Activated CD4-positive, alpha-beta memory T cell treated with anti-CD3 and anti-CD28 coated beads, Interleukin-2, amount 10 ng/mL, durations not matched to agents 7 days and 5 days (primary cell): ENCODE results near the gene CENPP. TPM values are rescaled to one million over a fixed set of nuclear protein-coding genes. Genes with fewer than 3 reads are reported as not detected.

ENCODE experiments used
- CTCF ChIA-PET: fragments of 350-600 bp; sonication (Branson Sonifier 250); formaldehyde crosslinking; loops from one replicate; lab custom pipeline; 2021; ENCODE audit warnings: antibody characterized with exemption, inconsistent platforms; lab: Charles Lee
- POLR2A ChIA-PET: fragments of 350-600 bp; sonication (Branson Sonifier 250); formaldehyde crosslinking; loops from one replicate; lab custom pipeline; 2021; ENCODE audit warnings: antibody characterized with exemption; lab: Charles Lee
- DNase-seq: peaks from one replicate; pipeline ENCODE4 v3.0.0-alpha.2; 2020
- H3K27ac Mint-ChIP-seq: one replicate; pipeline ENCODE4 v1.8.0; 2021; ENCODE audit warnings: mild to moderate bottlenecking, mixed read lengths
- H3K27me3 Mint-ChIP-seq: one replicate; pipeline ENCODE4 v1.8.0; 2021; ENCODE audit warnings: mixed read lengths
- H3K36me3 Mint-ChIP-seq: one replicate; pipeline ENCODE4 v1.8.0; 2021; ENCODE audit warnings: low read depth, mixed read lengths
- H3K4me1 Mint-ChIP-seq: one replicate; pipeline ENCODE4 v1.8.0; 2021; ENCODE audit warnings: mixed read lengths
- H3K4me3 Mint-ChIP-seq: one replicate; pipeline ENCODE4 v1.8.0; 2021; ENCODE audit warnings: mild to moderate bottlenecking, mixed read lengths
- H3K9me3 Mint-ChIP-seq: one replicate; pipeline ENCODE4 v1.8.0; 2021; ENCODE audit warnings: mixed read lengths
- total RNA-seq, 2 experiments: library from RNA; stranded (reverse); gene quantifications; one replicate each; pipeline ENCODE4 v1.2.3, GENCODE V29; 2021

Gene CENPP
- total RNA-seq, 2 experiments from 2014 or later: 18.8 to 22.0 TPM

- ChIA-PET CTCF (no interaction called here), POLR2A (no interaction called here)
- H3K4me1 Mint-ChIP-seq: peaks cover 12% of the 10 kb centered on the region
- H3K36me3 Mint-ChIP-seq: peaks cover 73% of the 10 kb centered on the region
- H3K4me3 Mint-ChIP-seq: no peak overlapping the region
- H3K27ac Mint-ChIP-seq: no peak overlapping the region
- DNase-seq: no peak
- no peaks in the 10 kb centered on the region for H3K9me3 Mint-ChIP-seq
- no peaks in the 10 kb centered on the region for H3K27me3 Mint-ChIP-seq
Observed at GRCh38 chr9:92642564-92642963, 316.8 kb downstream of the CENPP start.

GRCh38 chr9:92644278-92644677 lies 318.5 kb downstream of the CENPP start:
- ChIA-PET CTCF (no interaction called here), POLR2A (interaction anchor here (0.8 kb wide), 1 partner anchor 26 kb away, joined by 3 read pairs; the partner anchor contains the start of gene IPPK)
- Mint-ChIP-seq H3K36me3 (peaks cover 79% of the 10 kb centered on the region), H3K4me3 (no peak overlapping the region), H3K27ac (no peak overlapping the region), H3K9me3 (no peaks in the 10 kb centered on the region), H3K27me3 (no peaks in the 10 kb centered on the region), H3K4me1 (peaks cover 14% of the 10 kb centered on the region)
- DNase-seq: no peak

- H3K36me3 Mint-ChIP-seq: peaks cover 80% of the 10 kb centered on the region
- H3K4me3 Mint-ChIP-seq: no peak overlapping the region
- H3K4me1 Mint-ChIP-seq: peaks cover 14% of the 10 kb centered on the region
- ChIA-PET POLR2A (interaction anchor here (0.8 kb wide), 1 partner anchor 25 kb away, joined by 3 read pairs; the partner anchor contains the start of gene IPPK), CTCF (no interaction called here)
- no peaks in the 10 kb centered on the region for H3K27me3 Mint-ChIP-seq
- no peak for DNase-seq
- no peaks in the 10 kb centered on the region for H3K9me3 Mint-ChIP-seq
- H3K27ac Mint-ChIP-seq: no peak overlapping the region
Observed at GRCh38 chr9:92645041-92645440, 319.3 kb downstream of the CENPP start.

- POLR2A ChIA-PET: interaction anchor here (1.0 kb wide), 1 partner anchor 23 kb away, joined by 5 read pairs; the partner anchor contains the start of gene IPPK
- peaks cover 68% of the 10 kb centered on the region for H3K36me3 Mint-ChIP-seq
Observed at GRCh38 chr9:92647671-92648473, 322.1 kb downstream of the CENPP start.

GRCh38 chr9:92648474-92648971 lies 322.8 kb downstream of the CENPP start:
- peak; percentile 0 for DNase-seq
- Mint-ChIP-seq H3K4me3 (no peak overlapping the region), H3K36me3 (peaks cover 68% of the 10 kb centered on the region), H3K4me1 (peaks cover 14% of the 10 kb centered on the region), H3K9me3 (no peaks in the 10 kb centered on the region), H3K27me3 (no peaks in the 10 kb centered on the region), H3K27ac (no peak overlapping the region)
- ChIA-PET POLR2A (interaction anchor here (1.0 kb wide), 1 partner anchor 22 kb away, joined by 5 read pairs; the partner anchor contains the start of gene IPPK), CTCF (no interaction called here)

More at GRCh38 chr9:92647671-92648473, 322.1 kb downstream of the CENPP start:
- H3K4me1 Mint-ChIP-seq: peaks cover 14% of the 10 kb centered on the region
- H3K27ac Mint-ChIP-seq: no peak overlapping the region
- no peak overlapping the region for H3K4me3 Mint-ChIP-seq
- H3K27me3 Mint-ChIP-seq: no peaks in the 10 kb centered on the region
- CTCF ChIA-PET: no interaction called here
- no peak for DNase-seq
- H3K9me3 Mint-ChIP-seq: no peaks in the 10 kb centered on the region

- peaks cover 63% of the 10 kb centered on the region for H3K36me3 Mint-ChIP-seq
- no peaks in the 10 kb centered on the region for H3K9me3 Mint-ChIP-seq
- no peak overlapping the region for H3K27ac Mint-ChIP-seq
- H3K4me3 Mint-ChIP-seq: no peak overlapping the region
- ChIA-PET POLR2A (no interaction called here), CTCF (no interaction called here)
- no peaks in the 10 kb centered on the region for H3K27me3 Mint-ChIP-seq
- peak; percentile 15 for DNase-seq
- H3K4me1 Mint-ChIP-seq: peaks cover 14% of the 10 kb centered on the region
Observed at GRCh38 chr9:92649007-92649406, 323.3 kb downstream of the CENPP start.

GRCh38 chr9:92650296-92650695 lies 324.5 kb downstream of the CENPP start:
- H3K27ac Mint-ChIP-seq: no peak overlapping the region
- no peaks in the 10 kb centered on the region for H3K9me3 Mint-ChIP-seq
- CTCF ChIA-PET: no interaction called here
- H3K27me3 Mint-ChIP-seq: no peaks in the 10 kb centered on the region
- POLR2A ChIA-PET: no interaction called here
- peaks cover 51% of the 10 kb centered on the region for H3K36me3 Mint-ChIP-seq
- no peak overlapping the region for H3K4me3 Mint-ChIP-seq
- H3K4me1 Mint-ChIP-seq: peaks cover 14% of the 10 kb centered on the region
- DNase-seq: no peak

GRCh38 chr9:92650839-92651621 lies 325.3 kb downstream of the CENPP start:
- H3K27ac Mint-ChIP-seq: no peak overlapping the region
- ChIA-PET CTCF (no interaction called here), POLR2A (no interaction called here)
- no peaks in the 10 kb centered on the region for H3K9me3 Mint-ChIP-seq
- no peak for DNase-seq
- H3K27me3 Mint-ChIP-seq: no peaks in the 10 kb centered on the region
- peaks cover 44% of the 10 kb centered on the region for H3K36me3 Mint-ChIP-seq
- H3K4me3 Mint-ChIP-seq: no peak overlapping the region
- peaks cover 13% of the 10 kb centered on the region for H3K4me1 Mint-ChIP-seq

GRCh38 chr9:92652461-92652860 lies 326.7 kb downstream of the CENPP start:
- no peak overlapping the region for H3K4me3 Mint-ChIP-seq
- POLR2A ChIA-PET: no interaction called here
- H3K36me3 Mint-ChIP-seq: peaks cover 33% of the 10 kb centered on the region

GRCh38 chr9:92654481-92655301 lies 328.9 kb downstream of the CENPP start:
- DNase-seq: no peak
- Mint-ChIP-seq H3K9me3 (no peaks in the 10 kb centered on the region), H3K27ac (no peak overlapping the region), H3K36me3 (peaks cover 17% of the 10 kb centered on the region), H3K27me3 (no peaks in the 10 kb centered on the region), H3K4me1 (no peaks in the 10 kb centered on the region), H3K4me3 (no peak overlapping the region)
- ChIA-PET POLR2A (interaction anchor here (1.1 kb wide), 1 partner anchor 33 kb away, joined by 3 read pairs; no protein-coding TSS in a partner anchor), CTCF (no interaction called here)

More at GRCh38 chr9:92652461-92652860, 326.7 kb downstream of the CENPP start:
- CTCF ChIA-PET: interaction anchor here (1.1 kb wide), 1 partner anchor 18 kb away, joined by 4 read pairs; no protein-coding TSS in a partner anchor
- no peak for DNase-seq
- H3K27me3 Mint-ChIP-seq: no peaks in the 10 kb centered on the region
- peaks cover 3% of the 10 kb centered on the region for H3K4me1 Mint-ChIP-seq
- no peaks in the 10 kb centered on the region for H3K9me3 Mint-ChIP-seq
- H3K27ac Mint-ChIP-seq: no peak overlapping the region

GRCh38 chr9:92655366-92655765 lies 329.6 kb downstream of the CENPP start:
- Mint-ChIP-seq H3K36me3 (peaks cover 16% of the 10 kb centered on the region), H3K4me1 (no peaks in the 10 kb centered on the region), H3K27ac (no peak overlapping the region), H3K27me3 (no peaks in the 10 kb centered on the region), H3K4me3 (no peak overlapping the region), H3K9me3 (no peaks in the 10 kb centered on the region)
- no peak for DNase-seq
- CTCF ChIA-PET: no interaction called here
- POLR2A ChIA-PET: interaction anchor here (1.1 kb wide), 1 partner anchor 33 kb away, joined by 3 read pairs; no protein-coding TSS in a partner anchor

GRCh38 chr9:92655896-92656536 lies 330.3 kb downstream of the CENPP start:
- Mint-ChIP-seq H3K27ac (no peak overlapping the region), H3K9me3 (no peaks in the 10 kb centered on the region), H3K4me3 (no peak overlapping the region), H3K27me3 (no peaks in the 10 kb centered on the region), H3K4me1 (no peaks in the 10 kb centered on the region), H3K36me3 (peaks cover 10% of the 10 kb centered on the region)
- ChIA-PET POLR2A (no interaction called here), CTCF (no interaction called here)
- no peak for DNase-seq
